ENCODE data around the gene NDUFS6.

Gene NDUFS6

DNA sequence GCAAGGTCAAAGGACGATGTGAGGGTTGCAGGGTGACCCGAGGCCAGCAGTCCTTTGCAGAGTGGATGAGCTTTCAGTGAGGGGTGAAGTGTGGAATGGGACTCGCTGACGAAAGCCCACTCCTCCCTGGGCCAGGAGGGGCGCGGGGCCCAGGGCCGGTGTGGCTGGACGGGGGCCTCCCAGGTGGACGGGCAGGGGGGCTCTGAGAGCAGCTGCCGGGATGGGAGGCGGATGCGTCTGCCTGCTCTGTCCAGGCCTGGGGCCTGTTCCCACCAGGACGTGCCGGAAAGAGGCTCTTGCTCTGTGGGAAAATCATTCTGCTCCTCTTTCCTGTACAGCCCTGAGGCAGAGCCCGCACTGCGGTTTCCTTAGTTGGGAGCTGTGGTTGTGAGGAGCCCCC, 57.2 kb downstream of the NDUFS6 start:
- TF ChIP-seq, protein P1, sequence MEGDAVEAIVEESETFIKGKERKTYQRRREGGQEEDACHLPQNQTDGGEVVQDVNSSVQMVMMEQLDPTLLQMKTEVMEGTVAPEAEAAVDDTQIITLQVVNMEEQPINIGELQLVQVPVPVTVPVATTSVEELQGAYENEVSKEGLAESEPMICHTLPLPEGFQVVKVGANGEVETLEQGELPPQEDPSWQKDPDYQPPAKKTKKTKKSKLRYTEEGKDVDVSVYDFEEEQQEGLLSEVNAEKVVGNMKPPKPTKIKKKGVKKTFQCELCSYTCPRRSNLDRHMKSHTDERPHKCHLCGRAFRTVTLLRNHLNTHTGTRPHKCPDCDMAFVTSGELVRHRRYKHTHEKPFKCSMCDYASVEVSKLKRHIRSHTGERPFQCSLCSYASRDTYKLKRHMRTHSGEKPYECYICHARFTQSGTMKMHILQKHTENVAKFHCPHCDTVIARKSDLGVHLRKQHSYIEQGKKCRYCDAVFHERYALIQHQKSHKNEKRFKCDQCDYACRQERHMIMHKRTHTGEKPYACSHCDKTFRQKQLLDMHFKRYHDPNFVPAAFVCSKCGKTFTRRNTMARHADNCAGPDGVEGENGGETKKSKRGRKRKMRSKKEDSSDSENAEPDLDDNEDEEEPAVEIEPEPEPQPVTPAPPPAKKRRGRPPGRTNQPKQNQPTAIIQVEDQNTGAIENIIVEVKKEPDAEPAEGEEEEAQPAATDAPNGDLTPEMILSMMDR (IDR thresholded peaks at IDR 0.05; ENCODE audit: low read depth, low read length) = no peak
- H3K4me3 ChIP-seq (ENCODE audit: low read depth, low read length) = no peak overlapping the region

DNA sequence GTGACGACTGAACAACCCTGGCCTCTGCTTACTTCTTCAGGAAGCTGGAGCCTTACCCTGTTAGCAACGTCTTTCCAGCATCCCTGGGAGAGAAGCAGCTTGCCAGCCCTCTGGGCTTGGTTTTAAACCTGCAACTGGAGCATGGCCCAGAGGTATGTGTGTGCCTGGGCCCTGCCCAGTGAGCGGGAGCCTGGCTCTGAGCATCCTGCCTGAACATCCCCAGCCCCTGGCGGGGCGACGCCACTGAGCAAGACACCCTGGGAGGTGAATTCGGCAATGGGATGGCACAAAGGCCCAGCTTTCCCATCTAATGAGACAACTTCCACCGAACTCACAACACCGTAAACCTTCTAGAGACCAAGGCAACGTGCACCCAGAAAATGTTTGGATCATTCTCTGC, 57.9 kb downstream of the NDUFS6 start:
- TF ChIP-seq, protein P1 (IDR thresholded peaks at IDR 0.05; ENCODE audit: low read depth, low read length) = no peak
- H3K4me3 ChIP-seq (ENCODE audit: low read depth, low read length) = no peak overlapping the region

DNA sequence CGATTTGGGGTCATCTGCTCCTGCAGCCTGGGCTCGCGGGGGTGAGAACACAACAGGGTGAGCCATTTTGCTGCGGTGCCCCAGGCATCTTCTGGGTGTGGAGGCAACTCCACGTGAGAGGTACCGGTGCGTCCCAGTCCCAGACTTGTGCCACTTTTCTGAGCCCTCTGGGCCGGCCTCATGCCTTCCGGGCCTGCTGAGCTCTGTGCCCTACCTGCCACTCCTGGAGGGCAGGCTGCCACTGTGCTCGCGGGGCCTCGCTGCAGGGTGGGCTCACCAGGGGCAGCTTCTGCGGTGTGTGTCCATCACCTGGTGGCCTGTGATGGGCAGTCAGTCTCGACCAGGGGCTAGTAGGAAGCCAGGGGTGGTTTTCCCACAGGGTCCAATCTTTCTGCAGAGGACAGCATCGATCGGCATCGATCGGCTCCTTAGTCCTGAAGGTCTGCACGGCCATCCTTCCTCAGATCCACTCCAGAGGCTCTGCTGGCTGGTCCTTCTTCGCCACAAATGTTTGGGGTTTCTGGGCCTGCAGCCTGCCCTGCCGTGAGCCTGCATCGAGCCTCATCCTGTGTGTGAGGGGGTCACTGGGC, 58.9 kb downstream of the NDUFS6 start:
- no peak overlapping the region for H3K4me3 ChIP-seq (ENCODE audit: low read depth, low read length)
- TF ChIP-seq, protein P1 (IDR thresholded peaks at IDR 0.05; ENCODE audit: low read depth, low read length) = no peak

DNA sequence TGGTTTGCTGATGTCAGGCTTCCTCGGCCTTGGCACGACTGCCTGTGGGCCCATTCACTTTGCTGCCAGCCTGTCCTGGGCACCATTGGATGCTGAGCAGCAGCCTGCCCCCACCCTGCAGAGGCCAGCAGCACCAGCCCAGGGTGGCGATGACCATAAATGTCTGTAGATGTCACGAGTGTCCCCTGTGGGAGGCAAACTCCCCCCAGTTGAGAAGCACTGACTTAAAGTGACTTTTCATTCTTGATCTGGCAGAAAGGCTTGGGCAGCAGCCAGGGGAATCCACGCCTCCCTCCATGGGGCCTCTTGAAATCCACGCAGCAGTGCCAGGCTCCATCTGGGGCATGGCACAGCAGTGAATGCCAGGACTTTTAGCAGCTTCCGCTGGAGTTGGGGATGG, 59.7 kb downstream of the NDUFS6 start:
- H3K4me3 ChIP-seq (ENCODE audit: low read depth, low read length) = no peak overlapping the region
- TF ChIP-seq, protein P1 (IDR thresholded peaks at IDR 0.05; ENCODE audit: low read depth, low read length) = no peak

DNA sequence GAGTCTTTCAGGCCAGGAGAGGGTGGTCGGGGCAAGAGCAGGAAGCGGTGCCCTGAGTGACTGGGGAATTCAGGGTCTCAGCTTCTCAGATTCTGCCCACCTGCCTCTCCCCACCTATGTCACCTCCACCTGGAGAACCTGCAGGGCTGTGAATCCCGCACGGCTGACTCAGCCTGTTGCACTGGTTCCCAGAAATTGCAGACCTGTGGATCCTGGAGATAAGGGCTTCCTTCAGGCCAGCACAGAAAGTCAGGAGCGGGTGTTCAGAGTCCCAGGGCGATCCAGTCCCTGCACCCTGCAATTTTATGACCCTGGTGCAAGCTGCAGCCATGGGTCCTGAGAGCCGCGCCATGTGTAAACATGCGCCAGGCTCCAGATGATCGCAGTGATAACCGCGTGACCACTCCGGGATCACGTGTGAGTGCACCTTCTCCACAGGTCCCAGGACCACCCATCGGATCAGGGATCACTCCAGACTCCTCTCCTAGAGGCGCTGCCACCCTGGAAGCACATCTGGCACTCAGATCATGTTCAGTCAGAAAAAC, 63.8 kb downstream of the NDUFS6 start:
- no peak overlapping the region for H3K4me3 ChIP-seq (ENCODE audit: low read depth, low read length)
- TF ChIP-seq, protein P1 (IDR thresholded peaks at IDR 0.05; ENCODE audit: low read depth, low read length) = no peak

DNA sequence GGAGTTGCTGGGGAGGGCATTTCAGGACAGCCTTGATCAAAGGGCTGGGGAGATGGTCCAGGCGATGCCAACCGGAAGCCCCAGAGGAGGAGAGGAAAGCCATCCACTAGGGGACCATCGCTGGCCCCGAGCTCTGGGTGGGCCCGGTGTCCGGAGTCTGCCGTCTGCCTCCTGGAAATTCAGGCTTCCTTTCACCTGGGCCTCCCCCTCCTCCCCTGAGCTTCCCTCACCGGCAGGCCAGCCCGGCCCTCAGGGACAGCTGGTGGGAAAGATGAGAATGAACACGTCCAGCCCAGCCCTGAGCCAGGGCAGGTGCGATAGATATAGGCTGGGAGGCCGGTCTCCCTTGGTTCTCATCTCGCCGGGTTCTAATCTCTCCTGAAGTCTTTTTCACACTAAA, 64.3 kb downstream of the NDUFS6 start:
- TF ChIP-seq, protein P1 (IDR thresholded peaks at IDR 0.05; ENCODE audit: low read depth, low read length) = no peak
- H3K4me3 ChIP-seq (ENCODE audit: low read depth, low read length) = no peak overlapping the region

Data from WI38 (cell line).